HCT116 (cell line): ENCODE data around the gene NUMB. TPM values are rescaled to one million over a fixed set of nuclear protein-coding genes. Genes with fewer than 3 reads are reported as not detected.

ENCODE experiments used
- ATAC-seq: fragments of 200-7000 bp; cut with Tn5 transposase; 2 replicates; pipeline ENCODE4 v1.9.1; 2020; ENCODE audit warnings: mild to moderate bottlenecking, moderate library complexity
- BruUV-seq: library from RNA; stranded (reverse); fragments of 400-500 nt; replicated peaks from 2 replicates; lab custom pipeline; 2021; lab: Mats Ljungman, UMichigan
- CTCF ChIA-PET: fragments of 300-600 bp; sonication (Branson Sonifier 250); formaldehyde crosslinking; loops from one replicate; lab custom pipeline; 2021; ENCODE audit warnings: antibody characterized with exemption; lab: Charles Lee
- POLR2A ChIA-PET: fragments of 300-600, 350-600 bp; sonication (Branson Sonifier 250); formaldehyde crosslinking; loops from one replicate; lab custom pipeline; 2021; ENCODE audit warnings: antibody characterized with exemption; lab: Charles Lee
- RAD21 ChIA-PET, 2 experiments: fragments of 300-600 bp; sonication (Branson Sonifier 250); formaldehyde crosslinking; loops; one replicate each; lab custom pipeline; 2023; ENCODE audit warnings: low total read pairs in 2 of 2; ENCODE audit not compliant: uncharacterized antibody in 2 of 2, unreplicated experiment in 2 of 2, low non-redundant PET in 1 of 2; lab: Charles Lee
- DNase-seq: peaks from one replicate; pipeline ENCODE4 v3.0.0-alpha.2; 2010; ENCODE audit warnings: low read depth, low spot score
- H2AFZ ChIP-seq: fragments of 200-600 bp; shearing (Covaris generic), sonication (generic); 2 replicates; pipeline ENCODE4 v1.6.1; 2017; ENCODE audit warnings: low read depth, mixed run types, mixed read lengths, antibody characterized with exemption, low read length; ENCODE audit not compliant: poor library complexity, severe bottlenecking
- H3K27ac ChIP-seq: 2 replicates; pipeline ENCODE4 v1.5.1; 2012; ENCODE audit warnings: low read depth, low read length
- H3K27me3 ChIP-seq: fragments of 200-600 bp; sonication (generic); 2 replicates; pipeline ENCODE4 v1.6.1; 2016; ENCODE audit warnings: mixed run types, low read length, mixed read lengths; ENCODE audit not compliant: insufficient read depth
- H3K36me3 ChIP-seq, 2 experiments: fragments of 200-500 bp in 1 of 2; fragments of 200-600 bp in 1 of 2; sonication (Bioruptor generic) in 1 of 2; sonication (generic) in 1 of 2; 2 replicates each; pipeline versions ENCODE4 v1.5.1 to v1.6.1; 2014 to 2016; ENCODE audit warnings: low read length in 2 of 2, inconsistent platforms in 1 of 2, mixed read lengths in 1 of 2, mixed run types in 1 of 2; ENCODE audit not compliant: insufficient read depth in 2 of 2, control insufficient read depth in 1 of 2
- H3K4me1 ChIP-seq, 2 experiments: fragments of 200-600 bp in 1 of 2; sonication (generic) in 1 of 2; 2 replicates each; pipeline versions ENCODE4 v1.5.1 to v1.6.1; 2012 to 2017; ENCODE audit warnings: low read length in 2 of 2, inconsistent platforms in 1 of 2, mild to moderate bottlenecking in 1 of 2, mixed read lengths in 1 of 2, mixed run types in 1 of 2, moderate library complexity in 1 of 2; ENCODE audit not compliant: insufficient read depth in 2 of 2, control insufficient read depth in 1 of 2
- H3K4me2 ChIP-seq: fragments of 200-600 bp; sonication (generic); 2 replicates; pipeline ENCODE4 v1.6.1; 2017; ENCODE audit warnings: mixed run types, low read length, mixed read lengths
- H3K4me3 ChIP-seq, 2 experiments: fragments of 200-600 bp in 1 of 2; sonication (generic) in 1 of 2; replicated peaks in 1 of 2; 2 replicates each; pipeline ENCODE4 v1.5.1; 2011 to 2016; ENCODE audit warnings: low read length in 2 of 2, control low read depth in 1 of 2, low read depth in 1 of 2, mild to moderate bottlenecking in 1 of 2, mixed read lengths in 1 of 2, mixed run types in 1 of 2
- H3K79me2 ChIP-seq: fragments of 200-600 bp; sonication (generic); 2 replicates; pipeline ENCODE4 v1.6.1; 2017; ENCODE audit warnings: mild to moderate bottlenecking, mixed run types, low read length, moderate library complexity, mixed read lengths; ENCODE audit not compliant: insufficient read depth
- H3K9ac ChIP-seq: fragments of 200-600 bp; sonication (generic); 2 replicates; pipeline ENCODE4 v1.6.1; 2016; ENCODE audit warnings: low read length, mixed read lengths
- H3K9me2 ChIP-seq: fragments of 200-600 bp; sonication (generic), shearing (Covaris generic); 2 replicates; pipeline ENCODE4 v1.6.1; 2017; ENCODE audit warnings: mixed run types, mild to moderate bottlenecking, moderate library complexity; ENCODE audit not compliant: insufficient read depth
- H3K9me3 ChIP-seq, 2 experiments: fragments of 200-500 bp in 1 of 2; fragments of 200-600 bp in 1 of 2; sonication (Bioruptor generic) in 1 of 2; sonication (generic) in 1 of 2; 2 replicates each; pipeline ENCODE4 v1.6.1; 2014 to 2017; ENCODE audit warnings: low read length in 2 of 2, mixed read lengths in 2 of 2, inconsistent platforms in 1 of 2, low read depth in 1 of 2, mild to moderate bottlenecking in 1 of 2, mixed run types in 1 of 2, moderate library complexity in 1 of 2; ENCODE audit not compliant: control insufficient read depth in 1 of 2, insufficient read depth in 1 of 2
- H4K20me1 ChIP-seq: fragments of 200-600 bp; sonication (generic), shearing (Covaris generic); 2 replicates; pipeline ENCODE4 v1.6.1; 2017; ENCODE audit warnings: mixed run types, mild to moderate bottlenecking, moderate library complexity; ENCODE audit not compliant: insufficient read depth
- EZH2phosphoT487 ChIP-seq: fragments of 200-600 bp; IDR thresholded peaks from 2 replicates; pipeline ENCODE4 v1.6.1; 2018; ENCODE audit warnings: antibody characterized with exemption, borderline replicate concordance
- FOSL1 ChIP-seq: IDR thresholded peaks from 2 replicates; pipeline ENCODE4 v1.6.1; 2012; ENCODE audit warnings: low read depth
- SRF ChIP-seq: IDR thresholded peaks from 2 replicates; pipeline ENCODE4 v1.6.1; 2012; ENCODE audit warnings: low read depth
- TCF7L2 ChIP-seq: IDR thresholded peaks from 2 replicates; pipeline ENCODE4 v1.7.0; 2011; ENCODE audit warnings: borderline replicate concordance, inconsistent platforms; ENCODE audit not compliant: insufficient read depth, insufficient read length; ENCODE audit errors: extremely low read depth
- YY1 ChIP-seq: IDR thresholded peaks from 2 replicates; pipeline ENCODE4 v1.6.1; 2011; ENCODE audit warnings: low read length, low read depth, moderate library complexity, mild to moderate bottlenecking; ENCODE audit not compliant: insufficient replicate concordance; ENCODE audit errors: extremely low read depth
- ZBTB33 ChIP-seq: IDR thresholded peaks from 2 replicates; pipeline ENCODE4 v1.6.1; 2011; ENCODE audit warnings: mild to moderate bottlenecking, low read length, moderate library complexity; ENCODE audit not compliant: insufficient replicate concordance; ENCODE audit errors: extremely low read depth
- ZFX ChIP-seq: fragments of 450-650 bp; IDR thresholded peaks from 2 replicates; pipeline ENCODE4 v1.6.1; 2017
- intact Hi-C: fragments of 100-400 bp; cut with micrococcal nuclease; formaldehyde crosslinking; loops from 2 replicates; pipeline ENCODE4 v1.10.0; 2022
- total RNA-seq: library from RNA; stranded (reverse); gene quantifications from one replicate; pipeline ENCODE4 v1.2.1, GENCODE V29; 2021; ENCODE audit not compliant: unreplicated experiment

Gene NUMB
- total RNA-seq, 1 experiment from 2014 or later = 43.0 TPM

GRCh38 chr14:73474952-73475351 is 16.6 kb upstream of the NUMB start:
- Histone ChIP-seq H4K20me1 (no peaks in the 10 kb centered on the region), H3K79me2 (no peaks in the 10 kb centered on the region), H3K4me2 (no peak overlapping the region), H3K9ac (no peak overlapping the region), H3K9me2 (no peaks in the 10 kb centered on the region), H2AFZ (no peak overlapping the region), H3K4me3 (no peak overlapping the region), H3K27ac (no peak overlapping the region), H3K27me3 (no peaks in the 10 kb centered on the region), H3K9me3 (no peaks in the 10 kb centered on the region), H3K36me3 (no peaks in the 10 kb centered on the region), H3K4me1 (no peaks in the 10 kb centered on the region)
- TF ChIP-seq ZFX = no peak
- TF ChIP-seq FOSL1 = no peak
- TF ChIP-seq SRF = no peak
- TF ChIP-seq EZH2phosphoT487 = no peak
- no peak for TF ChIP-seq ZBTB33
- no peak for TF ChIP-seq TCF7L2
- TF ChIP-seq YY1 = no peak
- POLR2A ChIA-PET = no interaction called here
- no TSS peak for BruUV-seq
- intact Hi-C loops = loop anchor here (5.0 to 10.0 kb wide), 3 partner anchors 433 to 963 kb away; no protein-coding TSS in a partner anchor
- RAD21 ChIA-PET = no interaction called here
- no peak for ATAC-seq
- CTCF ChIA-PET = no interaction called here
- DNase-seq = no peak
